Stimulated activated CD8-positive, alpha-beta memory T cell treated with anti-CD3 and anti-CD28 coated beads, Interleukin-15, amount 100 ng/mL, for 4 hours (primary cell): Measurements from ENCODE around the gene MYO1C.
"Not testable (repeated sequence)": the region's sequence is repeated elsewhere in the genome, so short reads cannot be mapped to it uniquely, and the experiment has no call there.

Source experiments
- DNase-seq, 2 donors: peaks; one replicate each; pipeline ENCODE4 v3.0.0-alpha.2; 2020; ENCODE audit warnings: low read depth in 2 of 2

The MYO1C gene, protein sequence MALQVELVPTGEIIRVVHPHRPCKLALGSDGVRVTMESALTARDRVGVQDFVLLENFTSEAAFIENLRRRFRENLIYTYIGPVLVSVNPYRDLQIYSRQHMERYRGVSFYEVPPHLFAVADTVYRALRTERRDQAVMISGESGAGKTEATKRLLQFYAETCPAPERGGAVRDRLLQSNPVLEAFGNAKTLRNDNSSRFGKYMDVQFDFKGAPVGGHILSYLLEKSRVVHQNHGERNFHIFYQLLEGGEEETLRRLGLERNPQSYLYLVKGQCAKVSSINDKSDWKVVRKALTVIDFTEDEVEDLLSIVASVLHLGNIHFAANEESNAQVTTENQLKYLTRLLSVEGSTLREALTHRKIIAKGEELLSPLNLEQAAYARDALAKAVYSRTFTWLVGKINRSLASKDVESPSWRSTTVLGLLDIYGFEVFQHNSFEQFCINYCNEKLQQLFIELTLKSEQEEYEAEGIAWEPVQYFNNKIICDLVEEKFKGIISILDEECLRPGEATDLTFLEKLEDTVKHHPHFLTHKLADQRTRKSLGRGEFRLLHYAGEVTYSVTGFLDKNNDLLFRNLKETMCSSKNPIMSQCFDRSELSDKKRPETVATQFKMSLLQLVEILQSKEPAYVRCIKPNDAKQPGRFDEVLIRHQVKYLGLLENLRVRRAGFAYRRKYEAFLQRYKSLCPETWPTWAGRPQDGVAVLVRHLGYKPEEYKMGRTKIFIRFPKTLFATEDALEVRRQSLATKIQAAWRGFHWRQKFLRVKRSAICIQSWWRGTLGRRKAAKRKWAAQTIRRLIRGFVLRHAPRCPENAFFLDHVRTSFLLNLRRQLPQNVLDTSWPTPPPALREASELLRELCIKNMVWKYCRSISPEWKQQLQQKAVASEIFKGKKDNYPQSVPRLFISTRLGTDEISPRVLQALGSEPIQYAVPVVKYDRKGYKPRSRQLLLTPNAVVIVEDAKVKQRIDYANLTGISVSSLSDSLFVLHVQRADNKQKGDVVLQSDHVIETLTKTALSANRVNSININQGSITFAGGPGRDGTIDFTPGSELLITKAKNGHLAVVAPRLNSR

GRCh38 chr17:1492249-1493206, at the start of gene MYO1C:
Gene MYO1C (minus strand): TSS chr17:1492686. CDS start chr17:1492487, 199 bp downstream.
- no peak for DNase-seq

- no peak for DNase-seq
These were observed 49.0 kb upstream of the MYO1C start for GRCh38 chr17:1541367-1541904.

DNA sequence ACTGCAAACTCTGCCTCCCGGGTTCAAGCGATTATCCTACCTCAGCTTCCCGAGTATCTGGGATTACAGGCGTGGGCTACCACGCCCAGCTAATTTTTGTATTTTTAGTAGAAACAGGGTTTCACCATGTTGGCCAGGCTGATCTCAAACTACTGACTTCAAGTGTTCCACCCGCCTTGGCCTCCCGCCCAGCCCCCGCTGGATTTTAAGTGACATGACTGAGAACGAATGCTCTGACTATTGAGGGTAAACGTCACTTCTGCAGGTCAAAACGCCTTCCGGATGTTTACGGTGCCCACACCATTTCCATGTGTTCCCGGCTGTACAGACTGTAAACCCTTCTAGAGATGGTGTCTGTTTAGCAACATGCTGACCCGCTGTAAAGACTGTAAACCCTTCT, 47.3 kb upstream of the MYO1C start:
- no peak for DNase-seq

- no peak for DNase-seq
These were observed 43.3 kb upstream of the MYO1C start for GRCh38 chr17:1535737-1536136.

DNA sequence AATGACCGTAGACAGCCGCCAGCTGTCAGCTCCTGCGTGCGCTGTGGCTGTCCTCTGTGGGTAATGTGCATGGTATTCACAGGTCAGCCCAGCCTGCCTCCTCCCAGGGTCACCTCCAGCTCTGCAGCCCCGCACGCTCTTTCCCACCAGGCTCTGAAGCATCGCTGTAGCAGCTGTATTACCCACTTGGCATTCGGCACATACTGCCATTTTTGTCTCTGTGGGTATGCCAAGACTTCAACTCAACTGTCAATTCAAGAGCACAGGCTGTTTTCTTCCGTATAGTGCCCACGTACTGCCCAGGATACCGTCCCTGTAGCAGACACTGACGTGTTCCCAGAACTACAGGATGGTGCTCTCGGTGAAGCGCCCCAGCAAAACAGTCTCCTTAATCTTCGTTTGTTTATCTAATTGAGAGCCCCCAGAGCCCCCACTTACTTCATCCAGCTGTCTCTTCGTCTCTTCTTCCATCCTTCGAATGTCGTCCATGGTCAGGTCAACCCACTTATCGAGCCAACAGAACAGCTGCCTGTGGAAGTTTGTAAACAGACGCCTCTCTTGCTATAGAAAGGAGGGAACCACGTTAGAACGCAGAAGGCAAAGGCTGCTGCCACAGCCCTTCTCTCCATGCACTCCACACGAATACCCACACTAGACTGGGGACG, 41.3 kb upstream of the MYO1C start:
- no peak for DNase-seq

- DNase-seq = no peak
These were observed 40.5 kb upstream of the MYO1C start for GRCh38 chr17:1532836-1533602.

- DNase-seq = no peak
These were observed 37.4 kb upstream of the MYO1C start for GRCh38 chr17:1529863-1530262.

- not testable (repeated sequence) for DNase-seq
These were observed 34.4 kb upstream of the MYO1C start for GRCh38 chr17:1526876-1527275.

DNA sequence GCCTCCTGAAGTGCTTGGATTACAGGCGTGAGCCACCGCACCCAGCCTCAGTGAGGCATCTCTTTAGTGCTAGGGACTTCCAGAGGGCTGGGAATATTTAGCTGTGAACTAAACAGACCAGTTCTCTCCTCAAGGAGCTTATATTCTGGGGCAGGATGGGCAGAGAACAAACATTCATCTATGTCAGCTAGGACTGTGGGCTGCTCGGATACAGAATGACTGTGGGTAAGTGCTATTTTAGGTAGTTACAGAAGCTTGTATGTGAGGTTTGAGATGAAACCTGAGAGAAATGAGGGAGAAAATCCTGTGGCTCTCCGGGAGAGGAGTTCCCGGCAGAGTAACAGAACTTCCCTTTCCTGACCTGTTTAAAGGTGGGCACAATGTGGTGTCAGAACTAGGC, 30.1 kb upstream of the MYO1C start:
- DNase-seq = no peak

DNA sequence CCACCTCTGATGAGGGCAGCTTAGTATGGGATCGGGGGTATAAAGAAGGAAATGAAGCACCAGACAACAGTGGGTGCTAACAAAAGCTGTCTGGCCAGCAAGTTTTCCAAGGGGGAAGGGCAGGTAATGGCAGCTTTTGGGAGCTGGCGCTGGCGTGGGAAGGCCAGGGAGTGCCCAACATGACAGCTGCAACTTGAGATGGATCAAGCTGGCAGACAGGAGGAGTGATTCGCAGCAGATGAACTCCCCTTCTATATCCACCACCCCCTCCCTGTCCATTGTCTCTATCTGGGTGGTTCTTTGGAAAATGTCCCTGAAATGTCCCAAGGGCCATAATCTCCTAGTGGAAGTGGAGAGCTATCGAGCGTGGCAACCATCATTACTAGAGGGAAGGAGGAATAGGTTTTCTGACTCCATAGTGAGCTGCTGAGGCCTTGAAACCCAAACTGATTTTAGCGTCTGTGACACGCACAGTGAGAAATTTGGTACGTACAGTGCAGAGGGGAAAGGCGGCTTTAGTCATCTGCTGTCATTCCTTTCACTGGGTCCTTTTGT, 28.7 kb upstream of the MYO1C start:
- no peak for DNase-seq

- DNase-seq = no peak
These were observed 27.2 kb upstream of the MYO1C start for GRCh38 chr17:1519678-1520077.

- DNase-seq = no peak
These were observed 25.9 kb upstream of the MYO1C start for GRCh38 chr17:1518410-1518809.

GRCh38 chr17:1516388-1517161, 24.1 kb upstream of the MYO1C start, which contains the start of gene INPP5K:
Gene INPP5K (minus strand): TSS chr17:1516612. CDS start chr17:1516499, 113 bp downstream.
- DNase-seq = peak; percentile 94 to 97

GRCh38 chr17:1515640-1516387, 23.3 kb upstream of the MYO1C start:
- DNase-seq = peak; percentile 17 to 44

GRCh38 chr17:1512351-1512750, 19.9 kb upstream of the MYO1C start:
- DNase-seq = no peak

DNA sequence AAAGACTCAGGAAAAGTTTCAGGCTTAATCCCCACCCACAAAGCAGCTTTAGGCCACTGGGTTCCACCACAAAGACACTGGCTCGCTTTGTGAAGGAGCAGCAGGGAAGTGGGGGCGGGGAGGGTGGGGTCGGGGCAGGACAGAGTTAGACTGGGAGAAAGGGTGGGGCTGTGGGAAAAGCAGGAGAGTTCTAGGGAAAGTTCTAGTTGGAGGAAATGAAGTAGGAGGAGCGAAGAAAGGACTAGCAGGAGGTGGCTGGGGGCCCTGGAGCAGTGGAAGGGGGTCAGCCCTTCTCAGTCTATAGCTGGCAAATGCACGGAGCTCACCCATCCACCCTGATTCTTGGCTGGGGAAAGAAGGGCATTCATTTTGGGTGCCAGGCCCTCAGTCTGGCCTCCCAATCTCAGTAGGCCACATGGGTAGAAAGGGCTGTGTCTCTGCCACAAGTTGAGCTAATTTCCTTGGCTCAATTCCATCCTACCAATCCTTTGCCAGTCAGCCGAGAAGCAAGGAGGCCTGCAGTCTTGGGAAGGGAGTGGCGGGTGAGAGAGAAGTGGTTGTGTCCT, 19.4 kb upstream of the MYO1C start:
- DNase-seq = no peak

DNA sequence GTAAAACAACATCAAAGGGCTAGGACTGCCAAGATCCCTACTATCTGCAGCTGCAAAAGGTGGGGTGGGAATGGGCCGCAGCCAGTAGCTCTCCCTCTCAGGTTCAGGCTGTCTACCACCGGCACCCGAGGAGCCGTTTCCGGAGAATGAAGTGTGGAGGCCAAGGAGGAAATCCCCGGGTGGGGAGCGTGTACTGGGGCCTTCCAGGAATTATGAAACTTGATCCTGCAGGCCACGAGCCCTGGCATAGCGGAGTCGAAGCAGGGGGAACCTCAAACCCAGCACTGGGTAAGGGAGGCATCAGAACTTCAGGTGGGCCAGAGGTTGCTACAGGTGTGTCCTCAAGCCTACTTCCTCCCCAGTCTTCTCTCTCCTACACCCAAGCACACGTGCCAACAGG, 18.8 kb upstream of the MYO1C start:
- no peak for DNase-seq
